IMR-90 (cell line): ENCODE measurements around the gene EMSY.

Source experiments
- CHD1 ChIP-seq: IDR thresholded peaks from 2 replicates; pipeline ENCODE4 v1.6.1; 2012; ENCODE audit warnings: low read depth, low read length, improper control_type of control experiment
- CTCF ChIP-seq: conservative IDR thresholded peaks from 2 replicates; pipeline ENCODE4 v1.5.1; 2012; ENCODE audit warnings: mild to moderate bottlenecking, low read depth, low read length, improper control_type of control experiment
- MXI1 ChIP-seq: IDR thresholded peaks from 2 replicates; pipeline ENCODE4 v1.6.1; 2012; ENCODE audit warnings: low read depth, mild to moderate bottlenecking, low read length, moderate library complexity, borderline replicate concordance
- POLR2A ChIP-seq: IDR thresholded peaks from 2 replicates; pipeline ENCODE4 v1.6.1; 2012; ENCODE audit warnings: mild to moderate bottlenecking, low read depth, low read length
- RAD21 ChIP-seq: IDR thresholded peaks from 2 replicates; pipeline ENCODE4 v1.6.1; 2012; ENCODE audit warnings: low read length, improper control_type of control experiment
- RFX5 ChIP-seq: IDR thresholded peaks from 2 replicates; pipeline ENCODE4 v1.8.0; 2012; ENCODE audit warnings: low read depth, mild to moderate bottlenecking, low read length, moderate library complexity
- SMC3 ChIP-seq: fragments of 150-350 bp; IDR thresholded peaks from 2 replicates; pipeline ENCODE4 v1.6.1; 2016; ENCODE audit warnings: low read depth, mild to moderate bottlenecking, antibody characterized with exemption, low read length, moderate library complexity

GRCh38 chr11:76513654-76514034, 68.8 kb downstream of the EMSY start:
- no peak for TF ChIP-seq POLR2A
- no peak for TF ChIP-seq RFX5
- TF ChIP-seq CTCF, result no peak
- TF ChIP-seq SMC3, result no peak
- TF ChIP-seq MXI1, result no peak
- TF ChIP-seq RAD21, result no peak
- TF ChIP-seq CHD1, result no peak
